ENCODE data around the gene SEL1L3.

GRCh38 chr4:25725870-25726269 lies 136.9 kb downstream of the SEL1L3 start:
- TF ChIP-seq CTCF (IDR thresholded peaks at IDR 0.05): no peak
- TF ChIP-seq POLR2A (IDR thresholded peaks at IDR 0.05): no peak
- TF ChIP-seq EP300 (IDR thresholded peaks at IDR 0.05): no peak

Measured in stomach (tissue), 4 donors.